Uterus (tissue), 4 donors: ENCODE data around the gene SNAPC4. TPM values are rescaled to one million over a fixed set of nuclear protein-coding genes. Genes with fewer than 3 reads are reported as not detected.

Source experiments
- DNase-seq, 2 donors: peaks; one replicate each; pipeline ENCODE4 v3.0.0-alpha.2; 2019 to 2020
- H3K27ac ChIP-seq, 2 donors: fragments of 200-600 bp; sonication (generic); 1 replicate in 1 of 2; 2 replicates in 1 of 2; pipeline ENCODE4 v1.5.1; 2016 to 2018
- H3K27me3 ChIP-seq, 2 donors: fragments of 200-600 bp; sonication (generic); one replicate each; pipeline ENCODE4 v1.5.1; 2018 to 2019; ENCODE audit warnings: control low read depth in 1 of 2
- H3K36me3 ChIP-seq, 2 donors: fragments of 200-600 bp; sonication (generic); one replicate each; pipeline ENCODE4 v1.5.1; 2019; ENCODE audit warnings: control low read depth in 1 of 2
- H3K4me1 ChIP-seq, 2 donors: fragments of 200-600 bp; sonication (generic); one replicate each; pipeline ENCODE4 v1.5.1; 2018 to 2019; ENCODE audit warnings: control low read depth in 1 of 2
- H3K4me3 ChIP-seq, 2 donors: fragments of 200-600 bp; sonication (generic); 1 replicate in 1 of 2; 2 replicates in 1 of 2; pipeline ENCODE4 v1.5.1; 2018 to 2019; ENCODE audit warnings: mild to moderate bottlenecking in 1 of 2
- H3K9me3 ChIP-seq, 2 donors: fragments of 200-600 bp; sonication (generic); one replicate each; pipeline ENCODE4 v1.5.1; 2019; ENCODE audit warnings: control low read depth in 1 of 2
- CTCF ChIP-seq, 4 experiments: fragments of 200-600 bp in 2 of 4; fragments of 450-650 bp in 2 of 4; sonication (generic) in 2 of 4; IDR thresholded peaks; one replicate each; pipeline ENCODE4 v1.5.1; 2016 to 2019; ENCODE audit warnings: antibody characterized with exemption in 4 of 4, mild to moderate bottlenecking in 2 of 4, moderate library complexity in 1 of 4
- POLR2A ChIP-seq, 2 donors: fragments of 450-650 bp; IDR thresholded peaks; one replicate each; pipeline ENCODE4 v1.6.1; 2016; ENCODE audit warnings: antibody characterized with exemption in 2 of 2, mild to moderate bottlenecking in 1 of 2, moderate library complexity in 1 of 2
- intact Hi-C: fragments of 100-400 bp; cut with DNase I; formaldehyde crosslinking; loops from one replicate; pipeline ENCODE4 v1.15.1; 2023; ENCODE audit warnings: low total_unique reads
- total RNA-seq, 4 donors: library from RNA; depleted of rRNA in 3 of 4; stranded (reverse); fragments of >200 nt in 3 of 4; gene quantifications; one replicate each; pipeline versions ENCODE4 v1.1.0 to v1.2.4, GENCODE V29; 2014 to 2023
- donor health status: DM: yes; HTN: yes; CAD: no.

SNAPC4 gene
- total RNA-seq, 4 donors from 2014 or later = 0.51 to 12.5 (median 7.7) TPM

- peaks cover 0 to 12% of the 10 kb centered on the region in 2 donors for H3K4me1 ChIP-seq
- H3K36me3 ChIP-seq = no peaks in the 10 kb centered on the region
- TF ChIP-seq CTCF (IDR thresholded peaks at IDR 0.05) (no peak), POLR2A (IDR thresholded peaks at IDR 0.05) (no peak)
Measured at GRCh38 chr9:136433043-136433715, 33.2 kb upstream of the SNAPC4 start.

GRCh38 chr9:136432591-136432990, 32.6 kb upstream of the SNAPC4 start:
- DNase-seq = no peak
- TF ChIP-seq POLR2A (IDR thresholded peaks at IDR 0.05) (no peak), CTCF (IDR thresholded peaks at IDR 0.05) (no peak)
- Histone ChIP-seq H3K4me3 (no peak overlapping the region), H3K27me3 (no peaks in the 10 kb centered on the region), H3K36me3 (no peaks in the 10 kb centered on the region), H3K27ac (no peak overlapping the region), H3K4me1 (peaks cover 0 to 7% of the 10 kb centered on the region in 2 donors), H3K9me3 (no peaks in the 10 kb centered on the region)
- intact Hi-C loops = no loop called here

More at GRCh38 chr9:136433043-136433715, 33.2 kb upstream of the SNAPC4 start:
- no peak for DNase-seq
- intact Hi-C loops = no loop called here
- no peak overlapping the region for H3K4me3 ChIP-seq
- H3K27me3 ChIP-seq = no peaks in the 10 kb centered on the region
- no peaks in the 10 kb centered on the region for H3K9me3 ChIP-seq
- H3K27ac ChIP-seq = no peak overlapping the region

- Histone ChIP-seq H3K27ac (no peak overlapping the region), H3K4me3 (no peak overlapping the region), H3K27me3 (no peaks in the 10 kb centered on the region), H3K36me3 (no peaks in the 10 kb centered on the region), H3K4me1 (no peaks in the 10 kb centered on the region), H3K9me3 (no peaks in the 10 kb centered on the region)
- DNase-seq = no peak
- intact Hi-C loops = no loop called here
- TF ChIP-seq POLR2A (IDR thresholded peaks at IDR 0.05) = no peak
- TF ChIP-seq CTCF (IDR thresholded peaks at IDR 0.05) = no peak
Measured at GRCh38 chr9:136431782-136432350, 31.9 kb upstream of the SNAPC4 start.

- Histone ChIP-seq H3K4me1 (no peaks in the 10 kb centered on the region), H3K4me3 (no peak overlapping the region), H3K27me3 (no peaks in the 10 kb centered on the region), H3K27ac (no peak overlapping the region), H3K36me3 (no peaks in the 10 kb centered on the region), H3K9me3 (no peaks in the 10 kb centered on the region)
- DNase-seq = no peak
- TF ChIP-seq POLR2A (IDR thresholded peaks at IDR 0.05) = no peak
- no peak for TF ChIP-seq CTCF (IDR thresholded peaks at IDR 0.05)
- intact Hi-C loops = no loop called here
Measured at GRCh38 chr9:136430588-136431234, 30.7 kb upstream of the SNAPC4 start.
